Fibroblast of pulmonary artery (primary cell): Measurements from ENCODE around the gene LRRTM3.
A peak's percentile ranks its signal among the peaks of the same experiment; 100 is the strongest.

Experiments used
- DNase-seq: peaks from one replicate; pipeline ENCODE4 v3.0.0-alpha.2; 2010; ENCODE audit warnings: low read depth
- H3K4me3 ChIP-seq: replicated peaks from 2 replicates; pipeline ENCODE4 v1.5.1; 2011; ENCODE audit warnings: low read depth, mild to moderate bottlenecking, control low read depth, low read length, moderate library complexity
- TF ChIP-seq, protein P1 (sequence below): IDR thresholded peaks from 2 replicates; pipeline ENCODE4 v1.5.1; 2011; ENCODE audit warnings: mild to moderate bottlenecking, control low read depth, low read length, inconsistent platforms; ENCODE audit errors: missing control alignments

Gene LRRTM3

DNA sequence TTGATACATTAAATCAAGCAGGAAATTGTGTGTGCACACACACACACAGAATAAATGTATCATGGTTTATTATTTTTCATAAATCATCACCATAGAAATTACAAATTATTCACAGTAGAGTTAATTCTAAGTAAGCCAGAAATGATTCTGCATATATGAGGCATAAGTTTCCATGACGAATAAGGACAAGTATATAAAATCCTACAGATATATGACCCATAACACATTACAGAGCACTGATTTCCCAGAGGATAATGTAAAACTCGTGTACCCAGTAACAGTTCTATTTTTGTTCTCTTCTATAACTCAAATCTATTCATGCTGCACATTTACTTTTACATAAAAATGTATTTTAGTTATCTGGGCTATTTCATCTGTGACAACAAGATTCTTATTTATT lies 169.7 kb downstream of the LRRTM3 start:
- DNase-seq: no peak
- TF ChIP-seq, protein P1, sequence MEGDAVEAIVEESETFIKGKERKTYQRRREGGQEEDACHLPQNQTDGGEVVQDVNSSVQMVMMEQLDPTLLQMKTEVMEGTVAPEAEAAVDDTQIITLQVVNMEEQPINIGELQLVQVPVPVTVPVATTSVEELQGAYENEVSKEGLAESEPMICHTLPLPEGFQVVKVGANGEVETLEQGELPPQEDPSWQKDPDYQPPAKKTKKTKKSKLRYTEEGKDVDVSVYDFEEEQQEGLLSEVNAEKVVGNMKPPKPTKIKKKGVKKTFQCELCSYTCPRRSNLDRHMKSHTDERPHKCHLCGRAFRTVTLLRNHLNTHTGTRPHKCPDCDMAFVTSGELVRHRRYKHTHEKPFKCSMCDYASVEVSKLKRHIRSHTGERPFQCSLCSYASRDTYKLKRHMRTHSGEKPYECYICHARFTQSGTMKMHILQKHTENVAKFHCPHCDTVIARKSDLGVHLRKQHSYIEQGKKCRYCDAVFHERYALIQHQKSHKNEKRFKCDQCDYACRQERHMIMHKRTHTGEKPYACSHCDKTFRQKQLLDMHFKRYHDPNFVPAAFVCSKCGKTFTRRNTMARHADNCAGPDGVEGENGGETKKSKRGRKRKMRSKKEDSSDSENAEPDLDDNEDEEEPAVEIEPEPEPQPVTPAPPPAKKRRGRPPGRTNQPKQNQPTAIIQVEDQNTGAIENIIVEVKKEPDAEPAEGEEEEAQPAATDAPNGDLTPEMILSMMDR: no peak
- no peak overlapping the region for H3K4me3 ChIP-seq

DNA sequence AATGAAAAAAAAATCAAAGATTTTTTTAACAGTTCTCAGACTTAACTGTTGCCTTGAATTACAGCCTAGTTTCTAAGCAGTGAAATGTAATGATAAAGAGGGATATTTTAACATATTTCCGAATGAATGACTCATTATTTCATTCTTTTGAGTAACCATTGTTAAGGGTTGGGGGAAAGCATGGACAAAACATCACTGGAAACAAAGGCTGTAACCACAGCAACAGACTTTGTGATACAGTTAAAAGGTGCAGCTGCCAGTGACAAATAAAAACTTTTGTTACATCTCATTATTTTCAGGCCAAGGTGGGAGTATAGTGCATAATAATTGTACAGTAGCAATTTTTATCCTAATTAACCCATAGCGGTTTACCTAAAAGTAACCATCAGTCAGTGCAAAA lies 172.6 kb downstream of the LRRTM3 start:
- peak; percentile 37 for DNase-seq
- no peak overlapping the region for H3K4me3 ChIP-seq
- TF ChIP-seq, protein P1: no peak

DNA sequence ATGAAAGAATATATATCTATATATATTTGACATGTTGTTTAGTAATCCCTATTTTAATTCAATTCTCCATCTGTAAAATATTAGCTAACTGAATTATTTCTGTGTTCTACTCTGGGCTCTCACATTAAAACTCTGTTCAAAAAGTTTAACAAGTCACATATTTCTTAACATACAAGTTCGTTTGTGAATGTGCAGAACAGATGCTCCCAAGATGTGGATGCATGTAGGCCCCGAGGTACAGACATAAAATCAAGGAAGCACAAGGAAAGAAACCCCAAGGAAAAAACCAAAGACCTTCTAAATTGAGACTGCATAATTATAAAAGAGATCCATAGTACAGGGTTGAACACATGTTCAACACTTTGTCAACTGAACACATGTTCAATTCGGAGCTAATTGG lies 175.1 kb downstream of the LRRTM3 start:
- TF ChIP-seq, protein P1: no peak
- no peak for DNase-seq
- H3K4me3 ChIP-seq: no peak overlapping the region

DNA sequence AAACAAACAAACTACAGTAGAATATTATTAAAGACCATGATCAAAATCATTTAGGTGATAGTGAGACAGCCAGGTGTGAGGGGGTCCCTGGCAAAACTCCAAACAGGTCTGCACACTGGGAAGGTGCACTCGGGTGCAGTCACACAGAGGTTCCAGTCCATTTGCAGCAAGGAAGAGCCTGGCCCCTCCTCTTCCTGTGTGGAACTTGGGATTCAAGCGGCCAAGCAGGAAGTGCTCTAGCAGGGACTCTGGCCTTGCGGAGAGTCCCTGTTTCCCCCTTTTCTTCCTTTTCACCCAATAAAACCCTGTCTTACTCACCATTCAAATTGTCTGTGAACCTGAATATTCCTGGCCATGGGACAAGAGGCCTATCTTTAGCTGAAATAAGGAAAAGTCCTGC lies 181.8 kb downstream of the LRRTM3 start:
- no peak for DNase-seq
- TF ChIP-seq, protein P1: no peak
- no peak overlapping the region for H3K4me3 ChIP-seq

DNA sequence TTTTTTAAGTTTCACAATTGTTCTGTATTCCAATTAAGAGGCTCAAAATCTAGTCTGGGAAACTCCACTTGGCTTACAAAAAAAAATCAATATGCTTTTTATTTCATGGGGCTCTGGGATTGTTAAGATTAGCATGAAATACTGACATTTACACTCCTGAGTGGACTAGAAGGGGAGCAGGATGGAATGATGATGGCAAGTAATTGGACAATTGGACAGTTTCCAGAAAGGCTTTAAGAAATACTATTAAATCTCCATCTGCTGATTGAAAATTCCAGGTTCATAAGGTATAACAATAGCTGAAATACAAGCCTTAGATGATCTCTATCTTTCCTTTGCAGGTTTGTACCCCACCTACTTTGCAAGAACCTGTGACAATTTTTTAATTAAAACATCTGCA lies 184.4 kb downstream of the LRRTM3 start:
- H3K4me3 ChIP-seq: no peak overlapping the region
- no peak for DNase-seq
- TF ChIP-seq, protein P1: no peak

DNA sequence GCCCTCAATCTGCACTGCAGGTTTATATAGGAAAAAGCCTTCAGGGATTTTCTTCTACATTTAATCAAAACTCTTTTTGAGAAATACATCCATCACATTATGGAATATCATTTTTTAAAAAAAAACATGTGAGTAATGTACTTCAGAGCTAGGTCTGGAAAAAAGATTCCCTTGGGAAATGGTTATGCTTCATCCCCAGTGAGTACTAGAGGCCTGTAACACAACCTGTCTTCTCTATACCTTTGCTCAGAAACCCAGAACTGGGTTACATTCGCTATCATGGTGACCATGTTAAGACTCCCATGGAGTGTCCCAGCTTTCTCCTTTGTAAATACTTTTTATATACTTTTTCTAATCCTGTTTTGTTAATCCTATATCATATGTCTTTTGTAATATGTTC lies 186.9 kb downstream of the LRRTM3 start:
- TF ChIP-seq, protein P1: no peak
- no peak overlapping the region for H3K4me3 ChIP-seq
- no peak for DNase-seq

DNA sequence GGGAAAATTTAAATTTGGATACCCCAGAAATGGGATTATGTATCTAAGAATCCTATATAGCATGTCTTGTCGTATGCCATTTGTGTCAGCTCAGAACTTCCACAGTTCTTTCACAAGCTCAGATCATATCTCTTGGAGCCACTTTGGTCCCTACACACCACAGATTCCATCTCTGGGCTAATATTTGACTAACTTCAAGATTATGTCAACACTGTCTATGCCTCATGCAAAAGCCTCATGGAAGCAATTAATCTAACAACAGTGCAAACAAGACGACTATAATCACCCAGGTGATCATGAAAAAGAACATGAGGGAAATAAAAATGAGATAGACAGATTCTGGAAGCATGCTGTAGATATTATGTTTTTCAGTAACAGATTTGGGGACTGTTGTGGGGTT lies 189.1 kb downstream of the LRRTM3 start:
- TF ChIP-seq, protein P1: no peak
- DNase-seq: no peak
- no peak overlapping the region for H3K4me3 ChIP-seq
